Activated CD8-positive, alpha-beta T cell treated with anti-CD3 and anti-CD28 coated beads for 36 hours (primary cell): Measurements from ENCODE around the gene NFASC. TPM values are rescaled to one million over a fixed set of nuclear protein-coding genes. Genes with fewer than 3 reads are reported as not detected.

ENCODE experiments used
- ATAC-seq: fragments of 200-7000 bp; cut with Tn5 transposase; one replicate; pipeline ENCODE4 v1.10.0; 2021; ENCODE audit warnings: mild to moderate bottlenecking, moderate library complexity
- CTCF ChIA-PET: fragments of 350-600 bp; sonication (Branson Sonifier 250); formaldehyde crosslinking; loops from one replicate; lab custom pipeline; 2021; ENCODE audit warnings: antibody characterized with exemption; lab: Charles Lee
- POLR2A ChIA-PET: fragments of 350-600 bp; sonication (Branson Sonifier 250); formaldehyde crosslinking; loops from one replicate; lab custom pipeline; 2021; ENCODE audit warnings: antibody characterized with exemption; lab: Charles Lee
- DNase-seq: peaks from one replicate; pipeline ENCODE4 v3.0.0-alpha.2; 2020
- H3K27ac Mint-ChIP-seq: one replicate; pipeline ENCODE4 v1.8.0; 2021; ENCODE audit warnings: mild to moderate bottlenecking, mixed read lengths
- H3K27me3 Mint-ChIP-seq: one replicate; pipeline ENCODE4 v1.8.0; 2021; ENCODE audit warnings: mixed read lengths
- H3K36me3 Mint-ChIP-seq: one replicate; pipeline ENCODE4 v1.8.0; 2021; ENCODE audit warnings: low read depth, mixed read lengths
- H3K4me1 Mint-ChIP-seq: one replicate; pipeline ENCODE4 v1.8.0; 2021; ENCODE audit warnings: low read depth, mixed read lengths
- H3K4me3 Mint-ChIP-seq: one replicate; pipeline ENCODE4 v1.8.0; 2021; ENCODE audit warnings: mild to moderate bottlenecking, moderate library complexity, mixed read lengths
- H3K9me3 Mint-ChIP-seq: one replicate; pipeline ENCODE4 v1.8.0; 2021; ENCODE audit warnings: mixed read lengths
- intact Hi-C: fragments of 100-400 bp; cut with micrococcal nuclease; formaldehyde crosslinking; loops from one replicate; pipeline ENCODE4 v1.10.0; 2022
- total RNA-seq, 2 experiments: library from RNA; stranded (reverse); gene quantifications; one replicate each; pipeline ENCODE4 v1.2.3, GENCODE V29; 2021
- TF ChIP-seq, protein P1 (sequence below): fragments of 200-600 bp; IDR thresholded peaks from one replicate; pipeline ENCODE4 v1.8.0; 2022; ENCODE audit warnings: antibody characterized with exemption, mild to moderate bottlenecking

Gene NFASC
- not detected for total RNA-seq

DNA sequence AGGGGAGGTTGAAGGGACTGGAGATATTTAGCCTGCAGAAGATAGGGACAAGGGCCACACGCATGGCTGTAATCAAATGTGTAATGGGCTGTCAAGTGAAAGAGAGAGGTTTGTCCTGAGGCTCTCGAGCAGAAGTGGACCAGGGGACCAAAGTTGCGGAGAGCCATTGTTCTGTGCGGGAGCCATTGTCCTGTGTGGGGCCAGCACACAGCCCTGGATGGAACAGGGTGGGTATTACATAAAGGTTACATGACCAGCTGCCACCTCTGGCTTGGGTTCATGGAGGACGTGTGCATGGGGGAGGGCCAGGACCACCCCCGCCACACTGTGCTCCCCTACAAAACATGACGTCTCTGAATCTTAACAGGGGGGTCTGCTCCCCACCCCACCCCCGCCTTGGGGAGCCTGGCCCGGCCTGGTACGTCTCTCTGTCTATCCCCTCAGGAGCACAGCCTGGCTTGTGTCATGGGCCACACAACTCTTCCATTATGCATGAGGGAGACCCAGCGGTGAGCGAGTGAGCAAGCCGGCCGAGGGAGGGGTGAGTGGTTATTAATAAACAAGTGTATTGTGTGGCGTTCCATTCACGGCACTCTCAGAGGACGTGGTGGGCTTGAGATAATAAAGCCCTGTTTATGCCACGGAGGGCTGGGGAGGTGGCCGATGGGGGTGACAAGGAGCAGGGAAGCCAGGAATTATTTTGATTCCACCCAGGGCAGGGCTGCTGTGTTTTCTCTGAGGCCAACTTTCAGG lies at the start of gene NFASC:
NFASC (plus strand) TSS at position 703 of the 753 bp plus-strand sequence. CDS start 73,454 bp downstream, outside the sequence.
- DNase-seq (no peak), ATAC-seq (no peak)
- intact Hi-C loops: no loop called here
- ChIA-PET CTCF (no interaction called here), POLR2A (no interaction called here)
- Mint-ChIP-seq H3K27ac (no peak within 1 kb of the TSS), H3K4me1 (no peaks in the 10 kb centered on the region), H3K27me3 (peaks cover 3% of the 10 kb centered on the region), H3K9me3 (no peaks in the 10 kb centered on the region), H3K36me3 (no peaks in the 10 kb centered on the region), H3K4me3 (no peak within 1 kb of the TSS)
- TF ChIP-seq, protein P1, sequence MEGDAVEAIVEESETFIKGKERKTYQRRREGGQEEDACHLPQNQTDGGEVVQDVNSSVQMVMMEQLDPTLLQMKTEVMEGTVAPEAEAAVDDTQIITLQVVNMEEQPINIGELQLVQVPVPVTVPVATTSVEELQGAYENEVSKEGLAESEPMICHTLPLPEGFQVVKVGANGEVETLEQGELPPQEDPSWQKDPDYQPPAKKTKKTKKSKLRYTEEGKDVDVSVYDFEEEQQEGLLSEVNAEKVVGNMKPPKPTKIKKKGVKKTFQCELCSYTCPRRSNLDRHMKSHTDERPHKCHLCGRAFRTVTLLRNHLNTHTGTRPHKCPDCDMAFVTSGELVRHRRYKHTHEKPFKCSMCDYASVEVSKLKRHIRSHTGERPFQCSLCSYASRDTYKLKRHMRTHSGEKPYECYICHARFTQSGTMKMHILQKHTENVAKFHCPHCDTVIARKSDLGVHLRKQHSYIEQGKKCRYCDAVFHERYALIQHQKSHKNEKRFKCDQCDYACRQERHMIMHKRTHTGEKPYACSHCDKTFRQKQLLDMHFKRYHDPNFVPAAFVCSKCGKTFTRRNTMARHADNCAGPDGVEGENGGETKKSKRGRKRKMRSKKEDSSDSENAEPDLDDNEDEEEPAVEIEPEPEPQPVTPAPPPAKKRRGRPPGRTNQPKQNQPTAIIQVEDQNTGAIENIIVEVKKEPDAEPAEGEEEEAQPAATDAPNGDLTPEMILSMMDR: no peak

DNA sequence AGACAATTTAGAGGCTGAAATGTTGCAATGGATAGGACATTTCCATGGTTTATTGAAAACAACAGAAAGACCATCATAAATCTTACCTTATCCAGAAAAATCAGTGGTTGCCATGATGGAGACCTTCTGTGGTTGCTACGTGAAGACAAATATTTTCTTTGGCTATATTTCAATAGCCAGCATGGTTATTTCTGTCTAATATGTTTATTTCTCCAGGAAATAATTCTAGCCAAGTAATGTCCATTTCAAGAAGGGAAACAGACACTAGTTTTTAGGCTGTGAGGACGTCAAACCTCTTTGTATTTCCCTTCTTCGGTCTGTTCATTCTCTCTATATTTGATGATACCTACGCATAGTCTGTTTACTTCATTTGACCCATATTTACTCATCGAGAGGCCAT lies 49.2 kb upstream of the NFASC start:
- Mint-ChIP-seq H3K9me3 (no peaks in the 10 kb centered on the region), H3K27ac (no peak overlapping the region), H3K4me1 (no peaks in the 10 kb centered on the region), H3K27me3 (peaks cover 4% of the 10 kb centered on the region), H3K4me3 (no peak overlapping the region), H3K36me3 (no peaks in the 10 kb centered on the region)
- DNase-seq (no peak), ATAC-seq (no peak)
- TF ChIP-seq, protein P1: no peak
- POLR2A ChIA-PET: no interaction called here
- intact Hi-C loops: no loop called here
- CTCF ChIA-PET: interaction anchor here (1.4 to 13.1 kb wide), 4 partner anchors 14 to 120 kb away, joined by 3 to 116 read pairs (median 10); no protein-coding TSS in a partner anchor

DNA sequence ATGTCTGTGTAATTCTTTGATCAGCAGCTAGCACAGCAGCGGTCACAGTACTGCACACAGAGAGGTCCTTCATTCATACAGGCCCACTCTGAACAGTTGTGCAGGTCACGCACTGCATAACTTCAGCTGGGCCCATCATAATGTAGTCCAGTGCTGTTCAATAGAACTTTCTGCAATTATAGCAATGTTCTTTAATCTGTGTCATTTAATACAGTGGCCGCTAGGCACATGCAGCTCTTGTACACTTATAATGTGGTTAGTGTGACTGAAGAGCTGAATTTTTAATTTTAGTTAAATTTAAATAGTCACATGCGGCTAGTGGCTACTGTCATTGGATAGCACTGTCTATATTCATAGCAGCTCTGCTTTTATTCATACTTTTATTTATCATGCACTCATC lies 48.7 kb upstream of the NFASC start:
- Mint-ChIP-seq H3K27me3 (peaks cover 4% of the 10 kb centered on the region), H3K27ac (no peak overlapping the region), H3K36me3 (no peaks in the 10 kb centered on the region), H3K4me1 (no peaks in the 10 kb centered on the region), H3K4me3 (no peak overlapping the region), H3K9me3 (no peaks in the 10 kb centered on the region)
- TF ChIP-seq, protein P1: no peak
- no peak for DNase-seq
- CTCF ChIA-PET: interaction anchor here (1.1 to 13.1 kb wide), 5 partner anchors 14 to 170 kb away, joined by 3 to 116 read pairs (median 6); no protein-coding TSS in a partner anchor
- no peak for ATAC-seq
- intact Hi-C loops: no loop called here
- POLR2A ChIA-PET: no interaction called here

DNA sequence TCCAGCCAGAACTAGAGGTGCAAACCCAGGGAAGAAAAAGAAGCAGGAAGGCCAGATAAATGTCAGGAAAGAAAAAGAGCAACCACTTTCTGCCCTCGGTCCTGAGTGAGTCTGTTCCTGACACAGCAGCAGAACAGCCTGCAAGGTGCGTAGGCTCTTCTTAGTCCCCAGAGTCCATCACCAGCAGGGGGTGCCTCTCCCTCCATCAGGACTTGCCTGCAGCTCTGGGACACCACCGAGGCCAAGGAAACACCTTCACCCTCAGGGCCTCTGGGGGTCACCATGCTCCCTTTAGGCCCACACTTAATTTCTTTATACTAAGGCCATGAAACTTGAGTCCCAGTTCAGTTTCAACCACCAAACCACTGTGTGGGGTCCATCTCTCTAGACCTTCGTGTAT lies 43.7 kb upstream of the NFASC start:
- Mint-ChIP-seq H3K27ac (no peak overlapping the region), H3K9me3 (no peaks in the 10 kb centered on the region), H3K36me3 (no peaks in the 10 kb centered on the region), H3K4me1 (peaks cover 4% of the 10 kb centered on the region), H3K27me3 (peaks cover 37% of the 10 kb centered on the region), H3K4me3 (no peak overlapping the region)
- ATAC-seq: peak; percentile 51
- peak; percentile 63 for DNase-seq
- TF ChIP-seq, protein P1: peak; percentile 15
- POLR2A ChIA-PET: no interaction called here
- CTCF ChIA-PET: interaction anchor here (0.9 to 13.1 kb wide), 4 partner anchors 13 to 80 kb away, joined by 3 to 116 read pairs (median 4); no protein-coding TSS in a partner anchor
- intact Hi-C loops: no loop called here

DNA sequence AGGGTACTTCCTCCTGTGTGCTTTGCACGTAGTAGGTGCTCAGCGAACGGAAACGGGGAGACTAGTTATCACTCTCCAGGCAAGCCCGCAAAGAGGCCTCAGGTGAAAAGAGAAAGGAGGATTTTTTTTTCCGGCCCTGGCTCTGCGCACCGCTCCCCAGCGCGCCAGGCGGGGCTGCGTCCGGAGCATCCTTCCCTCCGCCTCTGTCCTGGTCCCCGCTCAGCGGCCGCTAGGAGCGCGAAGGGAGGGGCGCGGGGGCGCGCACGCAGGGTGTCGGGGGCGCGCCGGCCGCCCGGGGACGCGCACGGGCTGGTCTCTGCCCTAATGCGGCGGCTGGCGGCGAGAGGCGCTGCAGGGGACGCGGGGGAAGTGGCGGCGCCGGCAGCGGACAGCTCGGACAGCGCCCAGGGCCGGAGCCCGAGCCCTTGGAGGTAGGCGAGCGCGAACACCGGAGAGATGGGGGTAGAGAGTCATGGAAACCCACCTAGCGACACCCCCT lies 42.3 kb upstream of the NFASC start:
- H3K4me1 Mint-ChIP-seq: peaks cover 4% of the 10 kb centered on the region
- TF ChIP-seq, protein P1: no peak
- no peak overlapping the region for H3K27ac Mint-ChIP-seq
- peaks cover 42% of the 10 kb centered on the region for H3K27me3 Mint-ChIP-seq
- ATAC-seq (peak; percentile 86), DNase-seq (peak; percentile 56)
- H3K4me3 Mint-ChIP-seq: no peak overlapping the region
- CTCF ChIA-PET: interaction anchor here (1.1 to 1.9 kb wide), 5 partner anchors 9 to 114 kb away, joined by 3 to 11 read pairs (median 3); no protein-coding TSS in a partner anchor
- intact Hi-C loops: no loop called here
- H3K9me3 Mint-ChIP-seq: no peaks in the 10 kb centered on the region
- no peaks in the 10 kb centered on the region for H3K36me3 Mint-ChIP-seq
- POLR2A ChIA-PET: no interaction called here
